ENCODE measurements around the gene SLC66A1. TPM values are rescaled to one million over a fixed set of nuclear protein-coding genes. Genes with fewer than 3 reads are reported as not detected.
A peak's percentile ranks its signal among the peaks of the same experiment; 100 is the strongest.
"Not testable (repeated sequence)": the region's sequence is repeated elsewhere in the genome, so short reads cannot be mapped to it uniquely, and the experiment has no call there.

Gene SLC66A1
- polyA plus RNA-seq, 2 donors: 8.6 to 8.9 TPM

DNA sequence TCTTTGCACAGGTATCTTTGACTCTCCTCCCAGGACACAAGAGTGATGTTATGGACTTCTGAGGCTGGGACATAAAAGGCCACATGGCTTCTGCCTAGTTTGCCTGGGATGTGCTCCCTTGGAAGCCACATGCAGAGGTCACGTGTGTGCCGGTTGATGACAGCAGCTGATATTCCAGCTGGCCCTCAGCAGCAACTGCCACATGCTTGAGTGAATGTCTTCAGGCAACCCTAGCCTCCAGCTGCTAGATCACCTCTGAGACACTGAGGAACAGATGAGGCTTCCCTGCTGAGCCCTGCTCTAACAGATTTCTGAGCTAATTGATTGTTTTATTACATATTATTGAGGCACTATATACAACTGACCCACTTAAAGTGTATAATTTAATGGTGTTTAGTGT is 11.9 kb upstream of the SLC66A1 start:
- WGBS, 2 donors: 90 to 92% methylated on average over 2 of the region's 2 CpGs
- no peaks in the 10 kb centered on the region for H3K9me3 ChIP-seq (ENCODE audit: control insufficient read depth in 2 of 2, insufficient read depth in 1 of 2, low read depth in 1 of 2, low read length in 1 of 2)
- H3K4me3 ChIP-seq (ENCODE audit: low read depth in 1 of 2, low read length in 2 of 2): no peak overlapping the region
- no peaks in the 10 kb centered on the region for H3K27me3 ChIP-seq (ENCODE audit: control insufficient read depth in 1 of 2, insufficient read depth in 2 of 2, low read length in 2 of 2)
- no peaks in the 10 kb centered on the region for H3K4me1 ChIP-seq (ENCODE audit: control insufficient read depth in 2 of 2, insufficient read depth in 2 of 2, low read length in 1 of 2)
- H3K36me3 ChIP-seq (ENCODE audit: control insufficient read depth in 2 of 2, insufficient read depth in 2 of 2, low read length in 1 of 2): peaks cover 3% of the 10 kb centered on the region in 2 donors
- H3K27ac ChIP-seq (ENCODE audit: low read depth in 2 of 2, low read length in 1 of 2): no peak overlapping the region

DNA sequence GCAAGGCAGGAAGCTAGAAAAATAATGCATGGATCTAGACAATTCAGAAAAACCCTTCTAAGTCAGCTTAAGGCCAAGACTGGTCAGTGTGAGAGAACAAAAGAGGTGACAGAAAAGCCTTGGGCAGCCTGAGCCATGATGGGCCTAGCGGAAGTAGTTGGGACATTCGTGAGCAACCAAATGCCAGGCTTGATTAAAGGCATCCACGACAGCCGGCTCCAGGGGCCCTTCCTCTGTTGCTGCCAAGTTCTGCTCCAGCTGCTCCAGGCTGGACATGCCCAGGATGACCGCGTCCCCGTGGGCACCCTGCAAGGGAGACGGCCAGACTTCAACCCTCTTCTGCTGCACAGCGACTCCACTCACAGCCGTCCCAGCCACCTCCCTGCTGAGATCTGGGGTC is 8.0 kb upstream of the SLC66A1 start:
- H3K4me3 ChIP-seq (ENCODE audit: low read depth in 1 of 2, low read length in 2 of 2); H3K9me3 ChIP-seq (ENCODE audit: control insufficient read depth in 2 of 2, insufficient read depth in 1 of 2, low read depth in 1 of 2, low read length in 1 of 2); H3K27me3 ChIP-seq (ENCODE audit: control insufficient read depth in 1 of 2, insufficient read depth in 2 of 2, low read length in 2 of 2); H3K27ac ChIP-seq (ENCODE audit: low read depth in 2 of 2, low read length in 1 of 2); H3K4me1 ChIP-seq (ENCODE audit: control insufficient read depth in 2 of 2, insufficient read depth in 2 of 2, low read length in 1 of 2): not testable (repeated sequence)
- WGBS, 2 donors: 92 to 96% methylated on average over 9 to 10 of the region's 10 CpGs
- peaks cover 6 to 15% of the 10 kb centered on the region in 2 donors for H3K36me3 ChIP-seq (ENCODE audit: control insufficient read depth in 2 of 2, insufficient read depth in 2 of 2, low read length in 1 of 2)

DNA sequence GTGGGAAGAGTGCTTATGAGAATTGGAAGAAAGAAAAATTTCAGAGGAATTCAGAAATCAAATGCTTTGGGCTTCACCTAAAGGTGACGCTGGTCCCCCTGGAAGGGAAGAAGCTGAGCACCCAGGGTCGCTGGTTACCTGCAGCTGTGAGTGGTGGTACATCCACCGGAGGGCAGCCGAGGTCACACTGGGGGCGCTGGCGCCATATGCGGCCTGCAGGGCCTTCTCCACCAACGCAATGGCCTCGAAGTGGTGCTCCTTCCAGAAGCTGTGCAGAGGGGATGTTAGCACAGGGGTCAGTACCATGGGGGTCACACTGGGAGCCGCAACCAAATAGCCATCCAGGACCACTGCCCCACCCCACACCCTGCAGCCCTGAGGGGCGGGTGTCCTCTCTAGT is 6.2 kb upstream of the SLC66A1 start:
- Histone ChIP-seq H3K27me3 (ENCODE audit: control insufficient read depth in 1 of 2, insufficient read depth in 2 of 2, low read length in 2 of 2) (no peaks in the 10 kb centered on the region), H3K36me3 (ENCODE audit: control insufficient read depth in 2 of 2, insufficient read depth in 2 of 2, low read length in 1 of 2) (peaks cover 6 to 15% of the 10 kb centered on the region in 2 donors), H3K4me1 (ENCODE audit: control insufficient read depth in 2 of 2, insufficient read depth in 2 of 2, low read length in 1 of 2) (peaks cover 0 to 6% of the 10 kb centered on the region in 2 donors), H3K27ac (ENCODE audit: low read depth in 2 of 2, low read length in 1 of 2) (no peak overlapping the region), H3K4me3 (ENCODE audit: low read depth in 1 of 2, low read length in 2 of 2) (no peak overlapping the region), H3K9me3 (ENCODE audit: control insufficient read depth in 2 of 2, insufficient read depth in 1 of 2, low read depth in 1 of 2, low read length in 1 of 2) (peaks cover 0 to 2% of the 10 kb centered on the region in 2 donors)
- WGBS, 2 donors: 87 to 96% methylated on average over 11 of the region's 11 CpGs

DNA sequence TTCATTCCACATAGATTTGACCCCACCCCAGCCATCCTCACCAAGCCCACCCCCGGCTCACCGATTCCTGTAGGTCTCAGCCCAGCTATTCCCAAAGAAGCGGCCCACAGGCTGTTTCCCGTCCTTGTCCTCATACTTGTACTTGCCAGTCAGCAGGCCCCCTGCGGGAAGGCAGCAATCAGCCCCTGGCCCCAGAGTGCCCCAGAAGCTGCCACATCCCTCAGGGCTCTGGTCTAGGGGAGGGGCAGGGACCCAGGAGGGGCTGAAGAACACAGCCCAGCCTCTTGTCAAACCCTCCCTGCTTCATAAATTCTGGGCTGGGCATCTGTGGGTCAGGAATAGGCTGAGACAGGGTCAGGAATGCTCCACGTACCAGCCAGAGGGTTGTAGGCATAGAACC is 5.2 kb upstream of the SLC66A1 start:
- H3K27me3 ChIP-seq (ENCODE audit: control insufficient read depth in 1 of 2, insufficient read depth in 2 of 2, low read length in 2 of 2): no peaks in the 10 kb centered on the region
- no peak overlapping the region for H3K27ac ChIP-seq (ENCODE audit: low read depth in 2 of 2, low read length in 1 of 2)
- WGBS, 2 donors: 90 to 93% methylated on average over 6 of the region's 6 CpGs
- H3K4me1 ChIP-seq (ENCODE audit: control insufficient read depth in 2 of 2, insufficient read depth in 2 of 2, low read length in 1 of 2): peaks cover 0 to 6% of the 10 kb centered on the region in 2 donors
- H3K4me3 ChIP-seq (ENCODE audit: low read depth in 1 of 2, low read length in 2 of 2): no peak overlapping the region
- H3K9me3 ChIP-seq (ENCODE audit: control insufficient read depth in 2 of 2, insufficient read depth in 1 of 2, low read depth in 1 of 2, low read length in 1 of 2): peaks cover 0 to 2% of the 10 kb centered on the region in 2 donors
- peaks cover 6 to 15% of the 10 kb centered on the region in 2 donors for H3K36me3 ChIP-seq (ENCODE audit: control insufficient read depth in 2 of 2, insufficient read depth in 2 of 2, low read length in 1 of 2)

DNA sequence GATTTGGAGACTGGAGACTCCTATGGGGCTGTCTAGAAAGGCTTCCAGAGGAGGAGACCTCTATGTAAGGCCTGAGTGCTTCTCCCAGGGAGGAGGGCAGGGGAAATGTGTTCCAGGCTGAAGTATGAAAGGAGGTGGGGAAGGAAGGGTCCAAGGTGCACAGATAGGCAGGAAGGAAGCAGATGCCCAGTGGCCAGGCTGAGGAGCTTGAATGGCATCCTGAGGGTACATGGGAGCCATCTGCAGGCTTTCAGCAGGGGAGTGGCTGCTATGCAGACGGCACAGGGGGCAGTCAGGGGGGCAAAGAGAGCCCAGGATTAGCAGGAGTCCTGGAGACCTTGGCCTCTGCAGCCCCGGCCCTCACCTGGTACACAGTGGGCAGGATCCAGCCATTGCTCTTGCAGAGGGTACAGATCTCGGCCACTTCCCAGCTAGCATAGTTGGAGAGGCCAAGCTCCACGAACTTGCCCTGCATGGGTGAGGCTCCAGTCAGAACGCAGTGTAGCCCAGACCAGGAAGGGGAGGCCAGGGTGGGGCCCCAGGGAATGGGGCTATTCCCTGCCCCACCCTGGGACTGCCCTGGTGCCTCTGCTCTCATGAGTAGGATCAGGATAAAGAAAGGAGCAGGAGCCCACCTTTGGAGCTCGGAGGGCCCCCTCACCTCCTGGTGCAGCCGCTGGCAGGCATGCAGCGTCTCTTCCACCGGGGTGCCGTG is 4.2 kb upstream of the SLC66A1 start:
- 89 to 94% methylated on average over 10 of the region's 10 CpGs for WGBS, 2 donors
- Histone ChIP-seq H3K4me1 (ENCODE audit: control insufficient read depth in 2 of 2, insufficient read depth in 2 of 2, low read length in 1 of 2) (peaks cover 0 to 10% of the 10 kb centered on the region in 2 donors), H3K36me3 (ENCODE audit: control insufficient read depth in 2 of 2, insufficient read depth in 2 of 2, low read length in 1 of 2) (peaks cover 6 to 15% of the 10 kb centered on the region in 2 donors), H3K4me3 (ENCODE audit: low read depth in 1 of 2, low read length in 2 of 2) (no peak overlapping the region), H3K27me3 (ENCODE audit: control insufficient read depth in 1 of 2, insufficient read depth in 2 of 2, low read length in 2 of 2) (no peaks in the 10 kb centered on the region), H3K27ac (ENCODE audit: low read depth in 2 of 2, low read length in 1 of 2) (no peak overlapping the region), H3K9me3 (ENCODE audit: control insufficient read depth in 2 of 2, insufficient read depth in 1 of 2, low read depth in 1 of 2, low read length in 1 of 2) (peaks cover 0 to 2% of the 10 kb centered on the region in 2 donors)

DNA sequence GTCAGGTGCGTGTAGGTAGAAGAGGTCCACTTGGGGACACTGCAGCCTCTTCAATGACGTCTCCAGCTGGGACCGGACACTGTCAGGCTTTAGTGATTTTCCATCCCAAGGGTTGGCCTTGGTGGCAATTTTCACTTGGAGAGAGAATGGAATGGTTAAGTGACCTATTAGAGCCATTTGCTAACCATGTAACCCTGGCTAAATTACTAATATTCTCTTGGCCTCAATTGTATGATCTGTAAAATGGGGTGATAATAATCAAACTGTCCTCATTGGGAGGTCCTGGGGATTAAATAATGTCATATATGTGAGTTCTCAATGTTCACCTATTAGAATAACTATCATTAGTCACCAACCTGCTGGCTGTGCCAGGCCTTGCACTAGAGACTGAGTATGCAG is 3.6 kb upstream of the SLC66A1 start:
- Histone ChIP-seq H3K27ac (ENCODE audit: low read depth in 2 of 2, low read length in 1 of 2) (no peak overlapping the region), H3K36me3 (ENCODE audit: control insufficient read depth in 2 of 2, insufficient read depth in 2 of 2, low read length in 1 of 2) (peaks cover 6 to 15% of the 10 kb centered on the region in 2 donors)
- 97 to 98% methylated on average over 3 of the region's 3 CpGs for WGBS, 2 donors

DNA sequence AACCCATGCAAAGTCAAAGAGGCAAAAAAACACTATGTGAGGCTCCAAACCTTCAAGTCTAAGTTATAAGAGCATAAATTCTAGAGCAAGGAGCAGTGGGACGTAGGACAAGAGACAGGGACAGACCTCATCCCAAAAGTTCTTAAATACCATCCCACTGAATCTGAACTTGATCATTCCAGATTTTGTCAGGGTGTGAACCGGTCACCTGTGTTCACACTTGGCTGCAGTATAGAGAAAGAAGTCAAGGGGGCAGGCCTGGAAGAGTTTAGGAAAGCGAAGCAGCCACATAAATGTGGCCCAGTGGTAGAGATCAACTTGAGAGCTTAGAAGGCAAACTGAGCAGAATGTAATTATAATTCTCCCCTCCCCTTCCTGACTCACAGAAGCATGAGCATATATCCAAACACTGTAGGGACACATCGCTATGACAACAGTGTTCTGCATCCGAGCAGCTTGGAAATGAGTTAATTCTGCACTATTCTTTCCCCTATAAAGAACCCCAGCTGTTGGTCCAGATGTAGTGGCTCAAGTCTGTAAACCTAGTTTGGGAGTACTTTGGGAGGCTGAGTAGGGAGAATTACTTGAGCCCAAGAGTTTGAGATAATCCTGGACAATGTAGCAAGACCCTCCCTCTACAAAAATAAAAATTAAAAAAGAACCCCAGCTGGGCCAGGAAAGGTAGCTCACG is 2.9 kb upstream of the SLC66A1 start:
- Histone ChIP-seq H3K27me3 (ENCODE audit: control insufficient read depth in 1 of 2, insufficient read depth in 2 of 2, low read length in 2 of 2) (no peaks in the 10 kb centered on the region), H3K36me3 (ENCODE audit: control insufficient read depth in 2 of 2, insufficient read depth in 2 of 2, low read length in 1 of 2) (peaks cover 3 to 15% of the 10 kb centered on the region in 2 donors), H3K4me1 (ENCODE audit: control insufficient read depth in 2 of 2, insufficient read depth in 2 of 2, low read length in 1 of 2) (peaks cover 4 to 23% of the 10 kb centered on the region in 2 donors), H3K9me3 (ENCODE audit: control insufficient read depth in 2 of 2, insufficient read depth in 1 of 2, low read depth in 1 of 2, low read length in 1 of 2) (peaks cover 0 to 2% of the 10 kb centered on the region in 2 donors), H3K27ac (ENCODE audit: low read depth in 2 of 2, low read length in 1 of 2) (peak overlapping the region in 1 of 2 donors; percentile 29), H3K4me3 (ENCODE audit: low read depth in 1 of 2, low read length in 2 of 2) (no peak overlapping the region)
- 79 to 83% methylated on average over 6 of the region's 6 CpGs for WGBS, 2 donors

More for the DNA sequence above, 3.6 kb upstream of the SLC66A1 start:
- Histone ChIP-seq H3K4me1 (ENCODE audit: control insufficient read depth in 2 of 2, insufficient read depth in 2 of 2, low read length in 1 of 2) (peaks cover 3 to 16% of the 10 kb centered on the region in 2 donors), H3K27me3 (ENCODE audit: control insufficient read depth in 1 of 2, insufficient read depth in 2 of 2, low read length in 2 of 2) (no peaks in the 10 kb centered on the region), H3K9me3 (ENCODE audit: control insufficient read depth in 2 of 2, insufficient read depth in 1 of 2, low read depth in 1 of 2, low read length in 1 of 2) (peaks cover 0 to 2% of the 10 kb centered on the region in 2 donors), H3K4me3 (ENCODE audit: low read depth in 1 of 2, low read length in 2 of 2) (no peak overlapping the region)

DNA sequence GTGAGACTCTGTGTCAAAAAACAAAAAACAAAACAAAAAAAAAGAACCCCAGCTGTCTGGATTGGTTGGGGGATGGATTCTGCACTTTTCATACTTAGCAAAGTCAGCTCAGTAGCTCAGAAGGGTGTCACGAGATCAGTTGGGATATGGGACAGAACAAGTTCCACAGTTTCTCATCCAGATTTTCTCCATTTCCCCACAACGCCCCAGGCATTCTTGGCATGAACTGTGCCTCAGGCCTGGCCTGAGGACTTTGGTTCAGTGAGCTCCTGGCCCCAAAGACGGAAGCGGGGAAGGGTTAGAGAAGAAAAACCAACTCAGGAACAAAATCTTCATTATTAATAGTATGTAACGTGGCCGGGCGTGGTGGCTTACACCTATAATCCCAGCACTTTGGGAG is 2.1 kb upstream of the SLC66A1 start:
- no peak overlapping the region for H3K4me3 ChIP-seq (ENCODE audit: low read depth in 1 of 2, low read length in 2 of 2)
- H3K27me3 ChIP-seq (ENCODE audit: control insufficient read depth in 1 of 2, insufficient read depth in 2 of 2, low read length in 2 of 2): no peaks in the 10 kb centered on the region
- H3K27ac ChIP-seq (ENCODE audit: low read depth in 2 of 2, low read length in 1 of 2): no peak overlapping the region

DNA sequence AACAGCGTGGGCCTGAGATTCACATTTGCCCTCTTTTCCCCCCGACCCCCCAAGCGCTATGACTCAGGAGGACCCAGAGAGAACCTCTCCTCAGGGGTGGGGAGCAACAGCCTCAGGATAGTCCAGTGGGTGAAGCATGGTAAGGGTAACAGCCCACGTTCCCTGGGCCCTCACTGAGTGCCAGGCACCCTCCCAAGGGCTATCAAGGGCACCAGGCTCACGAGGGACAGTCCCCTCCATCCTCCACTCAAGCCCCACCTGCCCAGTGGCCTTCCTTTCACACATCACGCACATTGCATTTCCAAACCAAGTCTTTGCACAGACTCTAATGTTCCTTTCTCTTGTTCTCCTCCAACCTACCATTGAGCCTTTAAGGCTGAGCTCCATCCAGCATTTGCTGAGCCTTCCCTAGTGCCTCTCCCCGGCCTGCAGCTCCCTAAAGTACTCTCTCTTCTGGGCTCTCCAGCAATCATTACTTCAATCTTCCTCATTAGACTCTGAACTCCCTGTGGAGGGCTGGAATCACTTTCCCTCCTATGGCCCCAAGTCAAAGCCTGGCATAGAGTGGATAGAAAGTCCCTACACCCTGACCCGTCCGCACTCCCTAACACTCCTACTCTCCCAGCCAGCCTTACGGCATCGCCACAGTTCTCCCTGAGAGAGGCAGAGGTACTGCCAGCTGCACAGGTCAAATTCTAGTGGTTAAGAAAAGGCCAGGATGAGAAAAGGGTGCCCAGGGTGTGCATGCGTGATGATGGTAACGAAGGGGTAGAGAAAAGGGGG is 1.2 kb upstream of the SLC66A1 start:
- peaks cover 4 to 28% of the 10 kb centered on the region in 2 donors for H3K4me1 ChIP-seq (ENCODE audit: control insufficient read depth in 2 of 2, insufficient read depth in 2 of 2, low read length in 1 of 2)

More for the DNA sequence above, 2.1 kb upstream of the SLC66A1 start:
- Histone ChIP-seq H3K36me3 (ENCODE audit: control insufficient read depth in 2 of 2, insufficient read depth in 2 of 2, low read length in 1 of 2) (peaks cover 3 to 11% of the 10 kb centered on the region in 2 donors), H3K4me1 (ENCODE audit: control insufficient read depth in 2 of 2, insufficient read depth in 2 of 2, low read length in 1 of 2) (peaks cover 4 to 24% of the 10 kb centered on the region in 2 donors), H3K9me3 (ENCODE audit: control insufficient read depth in 2 of 2, insufficient read depth in 1 of 2, low read depth in 1 of 2, low read length in 1 of 2) (peaks cover 0 to 2% of the 10 kb centered on the region in 2 donors)
- WGBS, 2 donors: 74 to 87% methylated on average over 7 of the region's 7 CpGs

More for the DNA sequence above, 1.2 kb upstream of the SLC66A1 start:
- peaks cover 3 to 13% of the 10 kb centered on the region in 2 donors for H3K36me3 ChIP-seq (ENCODE audit: control insufficient read depth in 2 of 2, insufficient read depth in 2 of 2, low read length in 1 of 2)
- H3K9me3 ChIP-seq (ENCODE audit: control insufficient read depth in 2 of 2, insufficient read depth in 1 of 2, low read depth in 1 of 2, low read length in 1 of 2): peaks cover 0 to under 1% of the 10 kb centered on the region in 2 donors
- H3K27ac ChIP-seq (ENCODE audit: low read depth in 2 of 2, low read length in 1 of 2): peak overlapping the region in 1 of 2 donors; percentile 71
- H3K4me3 ChIP-seq (ENCODE audit: low read depth in 1 of 2, low read length in 2 of 2): peak overlapping the region; percentile 79 to 92
- WGBS, 2 donors: 38 to 46% methylated on average over 13 of the region's 13 CpGs
- H3K27me3 ChIP-seq (ENCODE audit: control insufficient read depth in 1 of 2, insufficient read depth in 2 of 2, low read length in 2 of 2): no peaks in the 10 kb centered on the region

Data from esophagus (tissue), 2 donors.